HG02571 (cell line): ENCODE results near the gene RHOJ.

Experiments used
- ATAC-seq: cut with Tn5 transposase; IDR thresholded peaks from one replicate; pipeline ENCODE4 v1.9.1; 2021; ENCODE audit warnings: mild to moderate bottlenecking, moderate library complexity; ENCODE audit not compliant: unreplicated experiment

The RHOJ gene

DNA sequence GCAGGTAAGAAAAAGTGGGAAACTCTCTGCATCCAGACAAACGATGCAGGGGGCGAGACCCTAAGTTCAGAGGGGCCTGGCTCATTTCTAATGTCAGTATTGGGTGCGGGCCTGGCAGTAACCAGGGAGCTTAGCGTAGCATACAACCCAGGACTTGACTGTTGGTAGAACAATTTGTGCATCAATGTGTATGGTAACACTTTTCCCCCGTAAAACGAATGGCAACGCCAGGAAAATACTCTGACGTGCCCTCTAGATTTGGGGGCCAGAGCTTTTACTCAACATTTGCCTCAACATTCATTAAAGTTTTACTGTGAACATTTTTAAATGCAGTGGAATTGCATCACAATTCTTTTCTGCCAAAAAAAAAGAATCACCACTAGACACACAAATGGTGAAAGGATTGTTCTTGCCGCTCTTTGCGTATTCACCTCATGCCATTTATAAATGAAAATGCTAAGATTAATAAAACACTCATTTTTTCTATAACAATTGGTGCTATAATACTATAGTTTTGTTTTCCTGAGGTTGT lies 867 bp downstream of the RHOJ start:
- no peak for ATAC-seq

DNA sequence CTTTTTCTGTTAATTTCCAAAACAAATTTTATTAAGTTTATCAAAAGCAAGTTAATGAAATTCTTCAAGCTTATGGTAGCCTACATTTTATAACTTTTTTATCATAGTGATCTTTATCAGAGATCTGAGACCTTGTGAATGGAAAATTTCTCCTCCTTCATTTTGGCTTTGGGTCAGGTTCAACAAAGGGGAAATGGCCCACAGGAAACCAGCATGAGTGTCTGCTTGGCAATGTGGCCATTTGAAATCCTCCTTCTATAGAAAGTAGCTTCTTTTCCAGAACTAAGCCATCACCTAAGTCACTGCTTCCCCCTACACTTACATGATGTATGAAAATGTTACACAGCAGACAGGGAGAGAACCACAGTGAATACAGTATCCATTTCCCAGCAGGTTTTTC lies 1.6 kb downstream of the RHOJ start:
- ATAC-seq = no peak

DNA sequence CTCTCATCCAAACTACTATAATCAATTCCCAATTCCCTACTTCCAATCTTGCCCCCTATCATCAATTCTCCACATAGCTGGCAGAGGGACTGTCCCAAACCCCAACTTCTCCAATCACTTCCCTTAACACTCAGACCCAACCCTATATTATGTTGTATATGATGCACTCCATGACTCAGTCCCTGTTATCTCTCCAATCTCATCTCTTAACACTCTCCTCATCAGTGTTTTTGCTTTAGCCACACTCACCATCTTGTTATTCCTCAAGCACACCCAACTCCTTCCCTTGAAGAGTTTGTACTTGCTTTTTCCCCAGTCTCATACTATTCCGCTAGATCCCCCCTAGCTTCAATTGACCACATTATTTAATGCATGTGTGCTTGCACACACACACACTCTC lies 4.9 kb downstream of the RHOJ start:
- no peak for ATAC-seq

DNA sequence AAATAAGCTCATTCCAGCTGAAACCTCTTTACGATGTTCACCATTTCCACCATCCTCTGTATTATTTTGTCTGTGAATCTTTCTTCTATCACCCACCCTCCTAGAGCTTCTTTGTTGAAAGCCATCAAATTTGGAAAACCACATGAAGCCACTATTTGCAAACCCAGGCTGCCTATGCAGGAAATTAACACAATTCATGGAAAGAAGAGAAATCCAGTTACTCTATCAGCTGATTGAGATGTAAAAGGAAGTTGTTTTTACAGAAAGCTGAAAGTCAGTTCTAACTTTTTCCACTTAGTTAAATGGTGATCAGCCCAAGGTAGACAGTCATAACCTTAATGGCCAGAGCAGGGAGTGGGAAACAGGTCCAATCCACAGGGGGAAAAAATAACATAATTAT lies 6.6 kb downstream of the RHOJ start:
- ATAC-seq = no peak

DNA sequence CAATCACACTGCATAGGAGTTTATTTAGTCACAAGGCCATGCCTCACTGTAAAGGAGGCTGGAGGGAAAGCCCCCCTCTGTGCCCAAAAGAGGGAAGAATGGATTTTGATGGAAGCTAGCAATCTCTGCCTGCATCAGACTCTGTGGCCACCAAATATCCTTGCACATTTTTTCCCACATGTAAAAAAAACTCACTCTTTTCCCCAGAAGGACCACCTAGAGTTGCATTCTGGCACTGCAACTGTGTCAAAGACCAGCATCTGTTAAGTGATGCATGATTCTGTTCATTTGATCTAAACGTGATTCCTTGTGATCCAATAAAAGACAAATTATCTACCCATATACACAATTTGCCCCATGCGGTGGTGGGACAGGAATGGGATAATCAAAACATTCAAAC lies 8.0 kb downstream of the RHOJ start:
- ATAC-seq = no peak

DNA sequence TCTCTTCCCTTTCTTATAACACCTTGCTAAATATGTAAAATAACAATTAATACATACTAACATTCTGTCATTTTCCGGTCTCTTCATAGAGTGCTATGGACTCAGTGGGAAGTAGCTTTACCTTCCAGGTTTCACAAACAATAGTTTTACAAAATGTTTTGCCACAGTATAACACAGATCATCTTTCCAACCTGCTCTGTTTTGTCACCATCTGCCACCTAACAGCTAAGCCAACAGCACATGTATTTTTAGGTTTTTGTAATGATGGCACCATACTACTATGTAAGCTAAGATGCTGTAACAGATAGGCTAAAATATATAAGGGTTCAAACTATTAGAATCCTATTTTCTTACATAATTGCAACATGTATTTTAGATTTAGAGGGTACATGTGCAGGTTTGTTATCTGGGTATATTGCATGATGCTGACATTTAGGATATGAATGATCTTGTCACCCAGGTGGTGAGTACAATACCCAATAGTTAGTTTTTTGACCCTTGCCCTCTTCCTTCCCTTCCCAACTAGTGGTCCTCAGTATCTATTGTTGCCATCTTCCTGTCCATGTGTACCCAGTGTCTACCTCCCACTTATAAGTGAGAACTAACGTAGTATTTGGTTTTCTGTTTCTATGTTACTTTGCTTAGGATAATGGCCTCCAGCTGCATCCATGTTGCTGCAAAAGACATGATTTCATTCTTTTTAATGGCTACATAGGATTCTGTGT lies 8.7 kb downstream of the RHOJ start:
- no peak for ATAC-seq

DNA sequence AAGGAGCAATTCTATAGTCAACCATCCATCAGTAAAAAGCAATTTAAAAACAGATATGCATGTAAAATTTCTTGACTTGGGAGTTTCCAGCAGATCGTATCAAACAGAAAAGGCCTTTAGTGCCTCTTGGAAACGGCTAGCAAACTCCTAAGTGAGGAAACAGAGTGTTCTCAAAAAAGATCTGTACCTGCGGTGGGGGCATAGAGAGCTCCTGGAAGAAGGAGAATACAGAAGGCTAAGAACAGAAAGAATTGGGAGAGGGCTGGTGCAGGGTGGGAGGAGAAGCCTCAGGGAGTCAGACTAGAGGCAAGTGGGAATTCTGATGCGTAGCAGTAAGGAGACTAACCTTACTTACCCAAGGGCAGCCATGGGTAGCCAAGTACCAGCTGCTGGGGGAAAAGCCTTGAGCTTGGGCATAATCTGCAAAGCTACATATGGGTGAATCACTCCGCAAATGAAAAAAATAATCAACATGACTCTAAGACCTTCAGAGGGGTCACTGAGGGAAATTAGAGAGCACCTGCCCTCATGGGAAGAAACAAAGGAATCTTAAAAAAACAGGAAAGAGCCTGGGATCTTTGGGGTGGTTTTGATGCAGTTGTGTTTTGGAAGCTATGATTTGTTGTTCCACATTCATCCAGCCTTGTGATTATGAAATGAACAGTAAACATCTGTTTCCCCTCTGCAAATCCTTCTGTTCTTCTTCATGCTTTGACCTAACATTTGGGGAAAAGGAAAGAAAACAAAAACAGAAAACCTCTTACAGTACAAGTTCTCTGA lies 10.4 kb downstream of the RHOJ start:
- ATAC-seq = no peak

DNA sequence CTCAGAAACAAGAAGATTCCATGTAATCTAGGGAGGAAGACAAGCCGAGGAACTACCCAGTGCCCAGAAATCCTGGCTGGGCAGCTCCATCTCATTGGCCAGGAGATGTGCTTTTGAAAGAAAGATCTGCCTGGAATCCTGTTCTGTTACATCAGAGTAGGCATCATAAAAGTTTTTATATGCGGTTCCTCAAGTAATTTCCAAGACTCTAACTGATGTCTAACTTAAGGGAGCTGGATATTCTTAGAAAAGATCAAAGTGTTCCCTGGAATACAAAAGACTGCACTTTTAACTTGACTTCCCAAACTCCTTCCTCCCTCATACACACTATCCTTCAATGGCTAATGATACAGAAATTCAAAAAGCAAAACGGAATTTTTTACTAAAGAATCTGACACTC lies 16.3 kb downstream of the RHOJ start:
- ATAC-seq = no peak

DNA sequence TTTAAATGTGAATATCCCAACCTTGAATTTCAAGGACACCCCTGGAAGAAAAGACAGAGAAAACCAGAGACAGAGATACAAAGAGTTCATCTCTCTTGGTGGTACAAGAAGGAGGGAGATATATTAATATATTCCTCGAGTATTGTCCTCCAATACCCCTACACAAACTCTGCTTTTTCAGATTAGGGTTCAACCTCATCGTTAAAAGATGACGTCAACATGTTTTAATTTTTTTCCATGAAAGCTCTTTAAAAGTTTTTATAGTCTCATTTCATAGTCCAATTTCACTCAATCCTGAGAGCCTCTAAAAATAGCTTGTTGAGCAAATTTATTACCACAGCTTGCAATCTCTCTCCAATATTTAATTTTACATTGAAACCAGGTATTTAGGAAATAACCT lies 19.4 kb downstream of the RHOJ start:
- no peak for ATAC-seq

DNA sequence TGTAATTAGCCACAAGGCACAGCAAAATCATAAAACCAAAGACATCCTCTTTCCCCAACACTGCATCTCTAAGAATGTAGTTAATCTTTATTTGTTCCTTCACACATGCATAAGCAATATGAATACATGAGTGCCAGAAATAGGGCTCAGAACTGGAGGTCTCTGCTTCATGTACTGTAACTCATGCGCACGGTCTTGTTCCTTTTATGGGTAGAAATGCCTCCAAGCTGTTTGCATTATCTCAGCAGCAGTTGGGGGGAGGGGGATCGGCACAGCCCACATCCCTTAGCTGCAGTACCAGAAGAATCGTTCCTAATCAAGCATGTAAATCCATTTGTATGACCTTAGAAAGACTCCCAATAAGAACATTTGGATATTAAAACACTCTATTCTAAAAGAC lies 20.0 kb downstream of the RHOJ start:
- no peak for ATAC-seq

DNA sequence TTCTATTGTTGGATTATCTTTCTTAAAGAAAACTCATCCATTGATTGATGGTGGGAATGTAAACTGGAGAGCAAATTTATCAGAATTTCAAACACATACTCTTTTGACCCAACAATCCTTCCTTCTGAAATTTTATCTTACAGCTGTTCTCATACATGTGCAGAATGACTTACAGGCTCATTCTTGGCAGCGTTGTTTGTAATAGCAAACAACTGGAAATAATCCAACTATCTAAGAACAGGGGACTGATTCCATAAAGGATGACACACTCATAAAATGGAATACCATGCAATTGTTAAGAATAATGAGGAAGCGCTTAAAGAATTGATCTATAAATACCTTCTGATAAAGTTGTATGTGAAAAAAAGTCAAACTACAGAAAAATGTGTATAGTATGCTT lies 24.0 kb downstream of the RHOJ start:
- ATAC-seq = no peak

DNA sequence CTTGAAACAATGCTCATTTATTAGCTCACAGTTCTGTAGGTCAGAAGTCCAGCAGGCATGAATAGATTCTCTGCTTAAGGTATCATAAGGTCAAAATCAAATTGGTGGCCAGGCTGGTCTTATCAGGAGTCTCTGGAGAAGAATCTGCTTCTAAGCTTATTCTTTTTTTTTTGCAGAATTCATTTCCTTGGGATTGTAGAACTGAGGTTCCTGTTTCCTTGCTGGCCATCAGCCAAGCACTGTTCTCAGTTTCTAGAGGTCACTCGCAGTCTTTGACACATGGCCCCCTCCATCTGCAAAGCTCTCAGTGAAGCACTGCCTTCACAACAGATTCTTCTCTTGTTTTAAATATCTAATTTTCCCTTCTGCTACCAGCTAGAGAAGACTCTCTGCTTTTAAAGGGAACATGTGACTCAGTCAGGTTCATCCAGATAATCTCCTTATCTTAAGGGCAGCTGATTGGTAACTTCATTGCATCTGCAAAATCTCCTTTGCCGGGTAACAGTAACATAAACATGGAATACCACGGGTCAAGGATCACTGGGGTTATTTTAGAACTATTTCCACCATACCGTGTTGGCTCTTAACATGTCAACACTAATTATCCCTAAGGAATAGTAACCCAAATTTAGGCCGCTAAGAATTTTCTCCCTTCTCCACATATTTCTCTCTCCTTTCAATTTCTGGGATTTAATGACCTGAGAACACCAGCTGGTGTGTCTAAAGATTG lies 25.3 kb downstream of the RHOJ start:
- ATAC-seq = no peak

DNA sequence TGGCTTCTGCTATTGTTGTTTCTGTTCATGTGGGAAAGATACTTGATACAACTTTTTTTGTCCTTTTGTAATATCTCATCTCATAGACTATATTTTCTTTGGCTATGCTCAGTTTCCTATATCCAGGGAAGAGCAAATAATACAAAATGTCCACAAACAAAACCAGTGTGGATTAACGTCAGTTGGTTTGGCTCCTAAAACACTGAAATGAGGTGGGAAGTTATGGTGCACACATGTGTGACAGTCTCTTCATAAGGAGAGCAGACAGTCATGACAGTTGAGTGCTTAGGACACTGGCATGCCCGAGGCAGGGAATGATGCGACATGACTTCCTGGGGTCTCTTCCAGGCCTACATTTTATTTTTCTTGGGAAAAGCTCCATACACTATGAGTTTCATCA lies 27.5 kb downstream of the RHOJ start:
- no peak for ATAC-seq

DNA sequence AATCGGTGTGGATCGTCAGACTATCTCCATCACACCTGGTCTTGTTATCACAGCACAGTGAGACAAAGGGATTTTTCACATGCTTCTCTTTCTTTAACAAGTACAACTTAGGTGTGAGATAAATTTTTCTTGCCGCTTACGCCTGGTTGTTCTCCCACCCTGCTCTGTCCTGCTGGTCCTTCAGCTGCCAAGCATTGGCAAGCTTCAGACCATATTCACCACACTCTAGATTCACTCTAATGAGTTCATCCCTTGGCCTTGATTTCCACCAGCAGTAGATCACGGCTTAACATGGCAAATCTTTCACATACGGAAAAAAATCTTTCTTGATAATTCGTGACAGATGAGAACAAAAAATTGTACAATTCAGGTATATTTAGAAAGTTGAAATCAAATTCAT lies 33.5 kb downstream of the RHOJ start:
- ATAC-seq = no peak

DNA sequence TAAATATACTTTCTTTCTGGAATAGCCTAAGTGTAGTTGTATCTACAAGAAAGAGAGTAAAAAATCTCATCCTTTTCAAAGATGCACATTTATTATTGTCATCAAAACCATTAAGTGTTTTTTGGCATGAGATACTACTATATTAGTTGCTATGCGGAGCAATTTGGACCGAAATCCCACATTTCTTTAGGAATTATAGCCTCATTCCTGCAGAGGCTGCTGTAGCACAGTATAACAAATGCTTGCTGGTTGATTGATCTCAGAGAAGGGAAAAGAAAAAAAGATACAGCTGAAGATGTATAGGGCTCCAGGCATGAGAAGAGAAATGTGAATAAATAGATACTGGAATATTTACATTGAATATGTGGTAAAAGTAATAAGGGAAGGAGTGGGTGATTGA lies 36.0 kb downstream of the RHOJ start:
- no peak for ATAC-seq

DNA sequence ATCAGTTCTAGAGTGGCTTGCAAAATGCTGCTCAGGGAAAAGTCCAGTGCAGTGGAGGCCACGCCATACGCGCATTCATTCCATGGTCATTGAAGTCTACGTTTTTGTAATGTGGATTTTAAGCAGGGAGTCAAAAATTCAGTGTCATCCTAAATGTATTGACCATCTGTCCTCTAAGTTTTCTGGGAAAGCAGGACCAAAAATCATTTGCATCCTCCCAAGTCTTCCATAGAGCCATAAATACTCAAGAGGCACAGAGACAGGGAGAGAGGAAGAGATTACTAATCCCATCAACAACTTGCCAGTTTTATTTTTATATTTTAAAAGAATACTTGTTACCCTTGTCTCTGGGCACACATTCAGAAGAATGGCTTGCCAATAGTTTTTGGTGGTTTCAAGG lies 36.9 kb downstream of the RHOJ start:
- no peak for ATAC-seq

DNA sequence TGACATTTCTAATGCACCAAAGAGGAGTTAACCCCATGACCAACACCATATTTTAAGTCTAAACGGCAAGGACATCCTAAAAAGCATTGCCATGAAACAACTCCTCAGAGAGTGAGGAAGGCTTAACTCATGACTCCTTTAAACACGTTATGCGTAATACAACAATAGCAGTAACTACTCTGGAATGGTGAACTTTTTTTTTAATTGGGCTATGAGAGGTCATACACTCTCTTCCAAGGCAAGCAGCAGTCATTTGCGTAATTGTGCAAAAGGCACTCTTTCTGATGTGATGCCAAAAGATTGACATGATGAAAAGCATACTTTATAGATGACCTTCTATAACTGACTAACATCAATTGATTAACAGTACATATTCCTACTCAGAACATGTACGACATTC lies 39.4 kb downstream of the RHOJ start:
- no peak for ATAC-seq

DNA sequence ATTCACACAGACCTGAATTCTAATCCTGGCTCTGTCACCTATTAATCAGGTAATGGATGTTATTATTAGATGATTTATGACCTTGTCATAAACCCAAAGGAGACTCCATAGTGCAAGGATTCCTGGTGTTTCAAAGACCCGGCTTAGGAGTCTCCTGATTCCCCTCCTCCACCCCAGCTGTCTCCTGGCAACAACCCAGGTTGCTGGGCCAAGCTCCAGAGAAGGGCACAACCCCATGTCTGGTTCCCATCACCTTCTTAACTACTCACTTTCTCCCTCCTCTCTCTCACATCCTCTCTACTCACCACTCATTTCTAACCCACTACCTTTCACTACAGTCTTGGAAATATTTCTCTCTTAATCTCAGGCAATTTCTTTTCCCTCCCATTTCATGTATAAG lies 41.6 kb downstream of the RHOJ start:
- ATAC-seq = no peak

DNA sequence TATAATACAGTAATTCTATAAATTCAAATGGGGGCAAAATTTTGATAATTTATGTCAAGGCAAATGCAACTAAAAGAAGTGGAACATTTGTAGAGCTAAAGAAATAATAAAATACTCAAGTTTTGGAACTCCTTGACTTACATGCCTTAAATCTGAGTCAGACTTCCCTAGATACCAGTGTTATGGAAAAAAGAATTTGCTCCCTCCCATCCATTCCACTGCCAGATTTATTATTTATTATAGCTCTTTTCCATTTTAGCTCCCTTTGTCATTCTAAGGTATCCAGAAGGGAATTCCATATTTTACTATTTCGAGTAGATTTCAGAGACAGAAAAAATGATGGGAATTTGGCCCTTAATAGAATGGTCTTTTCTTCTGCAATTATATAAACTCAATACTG lies 44.0 kb downstream of the RHOJ start:
- no peak for ATAC-seq

DNA sequence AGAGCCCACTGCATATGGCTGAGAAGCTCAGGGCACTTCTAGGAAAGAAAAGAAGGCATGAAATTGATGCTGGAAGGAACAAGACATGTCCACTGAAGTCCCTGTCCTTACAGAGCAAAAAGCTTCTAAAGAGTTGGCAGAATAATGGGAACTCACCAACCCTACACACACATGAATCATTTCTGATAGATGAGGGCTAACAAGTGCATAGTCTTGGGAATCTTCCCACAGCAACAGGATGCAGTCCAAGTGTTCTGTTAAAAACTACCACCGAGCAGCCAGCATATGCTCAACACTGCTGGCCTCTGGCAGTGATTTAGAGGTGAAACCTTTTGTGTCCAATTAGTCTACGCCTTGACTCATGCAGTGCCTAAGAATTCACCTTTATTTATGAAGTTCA lies 44.8 kb downstream of the RHOJ start:
- ATAC-seq = no peak

DNA sequence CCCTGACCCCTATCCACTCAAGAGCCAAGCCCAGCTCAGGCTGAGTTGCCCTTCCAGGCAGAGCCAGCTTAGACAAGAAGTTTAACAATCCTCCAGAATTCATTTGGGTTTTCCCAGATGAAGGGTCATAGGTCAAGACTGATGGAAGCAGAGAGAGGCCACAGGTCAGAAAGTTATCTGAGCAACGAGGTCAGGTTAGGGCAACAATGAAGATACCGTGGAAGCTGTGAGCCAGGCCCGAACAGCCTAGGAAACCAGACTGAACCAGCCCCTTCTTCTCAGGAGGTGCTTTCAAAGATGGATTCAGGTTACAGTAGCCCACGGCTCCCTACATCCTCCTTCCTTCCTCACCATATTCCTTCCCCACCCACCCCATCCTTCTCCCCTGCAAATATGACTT lies 53.1 kb downstream of the RHOJ start:
- no peak for ATAC-seq

DNA sequence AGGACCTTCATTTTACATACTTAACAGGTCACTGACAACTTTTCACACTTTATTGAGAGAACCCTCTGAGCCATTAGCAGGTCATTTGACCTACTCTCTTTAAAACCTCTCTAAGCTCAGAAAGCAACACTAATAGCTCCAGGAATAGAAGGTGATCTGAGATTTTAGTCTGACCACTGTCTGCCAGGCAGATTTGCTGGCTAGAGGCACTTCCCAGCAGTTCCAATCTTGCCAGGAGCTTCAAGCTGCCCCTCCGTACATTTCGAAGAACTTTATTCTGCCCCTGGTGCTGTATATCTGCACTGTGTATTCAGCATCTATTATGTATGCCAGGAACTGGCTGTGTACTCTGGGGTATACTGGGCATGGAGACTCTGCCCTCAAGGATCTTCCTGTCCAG lies 58.2 kb downstream of the RHOJ start:
- ATAC-seq = no peak
